H1 (cell line): Measurements from ENCODE around the gene EXOSC7. TPM values are rescaled to one million over a fixed set of nuclear protein-coding genes. Genes with fewer than 3 reads are reported as not detected.

Experiments used
- CTCF ChIA-PET: fragments of 300-600 bp; sonication (Branson Sonifier 250); formaldehyde crosslinking; loops from one replicate; lab custom pipeline; 2021; ENCODE audit not compliant: partially characterized antibody; lab: Charles Lee
- POLR2A ChIA-PET: fragments of 300-600 bp; sonication (Branson Sonifier 250); formaldehyde crosslinking; loops from one replicate; lab custom pipeline; 2021; ENCODE audit warnings: inconsistent platforms; ENCODE audit not compliant: partially characterized antibody; lab: Charles Lee
- DNase-seq, 2 experiments: peaks; one replicate each; pipeline versions ENCODE4 v3.0.0 to v3.0.0-alpha.2; 2010 to 2022; ENCODE audit warnings: low spot score in 2 of 2, low read depth in 1 of 2, mixed read lengths in 1 of 2
- FAIRE-seq: peaks from 2 replicates; lab custom pipeline; 2011; peaks lifted over from hg19 to GRCh38; lab: Jason Lieb, UNC
- H2AFZ ChIP-seq: 2 replicates; pipeline ENCODE4 v1.8.1; 2012; ENCODE audit warnings: low read length, inconsistent platforms
- H2AK5ac ChIP-seq: 2 replicates; pipeline ENCODE4 v1.6.1; 2013; ENCODE audit warnings: low read depth, low read length
- H2BK120ac ChIP-seq: replicated peaks from 2 replicates; pipeline ENCODE3; 2013; ENCODE audit warnings: low read depth, low read length, inconsistent platforms
- H2BK12ac ChIP-seq: 2 replicates; pipeline ENCODE4 v1.6.1; 2013; ENCODE audit warnings: low read depth, low read length
- H2BK15ac ChIP-seq: 2 replicates; pipeline ENCODE4 v1.6.1; 2013; ENCODE audit warnings: low read length
- H2BK20ac ChIP-seq: 2 replicates; pipeline ENCODE4 v1.6.1; 2013; ENCODE audit warnings: low read length
- H2BK5ac ChIP-seq: 2 replicates; pipeline ENCODE4 v1.6.1; 2013; ENCODE audit warnings: low read depth, low read length
- H3K14ac ChIP-seq: 2 replicates; pipeline ENCODE4 v1.6.1; 2013; ENCODE audit warnings: inconsistent platforms; ENCODE audit not compliant: insufficient read length
- H3K18ac ChIP-seq: 2 replicates; pipeline ENCODE4 v1.6.1; 2013; ENCODE audit warnings: low read length; ENCODE audit errors: extremely low read depth
- H3K23ac ChIP-seq: 2 replicates; pipeline ENCODE4 v1.6.1; 2013; ENCODE audit warnings: inconsistent platforms; ENCODE audit not compliant: insufficient read length
- H3K23me2 ChIP-seq: 2 replicates; pipeline ENCODE4 v1.6.1; 2013; ENCODE audit warnings: low read depth, low read length
- H3K27ac ChIP-seq: 2 replicates; pipeline ENCODE4 v1.6.1; 2011; ENCODE audit warnings: low read depth, low read length, inconsistent platforms
- H3K27me3 ChIP-seq, 4 experiments: replicated peaks in 1 of 4; 1 replicate in 1 of 4; 2 replicates in 3 of 4; pipeline versions ENCODE4 v1.6.1 to v1.8.1; 2011 to 2013; ENCODE audit warnings: low read length in 3 of 4, mild to moderate bottlenecking in 3 of 4, inconsistent platforms in 2 of 4, mixed read lengths in 2 of 4, moderate library complexity in 1 of 4; ENCODE audit not compliant: control insufficient read depth in 3 of 4, insufficient read depth in 3 of 4; ENCODE audit errors: extremely low read depth in 1 of 4
- H3K36me3 ChIP-seq, 4 experiments: 2 replicates each; pipeline versions ENCODE4 v1.6.1 to v1.8.1; 2011 to 2013; ENCODE audit warnings: mild to moderate bottlenecking in 4 of 4, low read length in 3 of 4, moderate library complexity in 2 of 4, control low read depth in 1 of 4, inconsistent platforms in 1 of 4; ENCODE audit not compliant: insufficient read depth in 4 of 4, control insufficient read depth in 2 of 4
- H3K4ac ChIP-seq: replicated peaks from 2 replicates; pipeline ENCODE3; 2013; ENCODE audit warnings: low read length, low read depth, mixed read lengths, inconsistent platforms; ENCODE audit not compliant: insufficient read length
- H3K4me1 ChIP-seq, 4 experiments: replicated peaks in 1 of 4; 1 replicate in 1 of 4; 2 replicates in 3 of 4; pipeline versions ENCODE4 v1.6.1 to v1.8.1; 2011 to 2013; ENCODE audit warnings: low read length in 3 of 4, inconsistent platforms in 2 of 4, mixed read lengths in 1 of 4; ENCODE audit not compliant: insufficient read depth in 4 of 4, control insufficient read depth in 3 of 4
- H3K4me2 ChIP-seq, 2 experiments: 2 replicates each; pipeline versions ENCODE4 v1.6.1 to v1.8.1; 2011 to 2013; ENCODE audit warnings: low read depth in 2 of 2, low read length in 2 of 2, control low read depth in 1 of 2, inconsistent platforms in 1 of 2, mild to moderate bottlenecking in 1 of 2; ENCODE audit not compliant: insufficient read depth in 1 of 2
- H3K4me3 ChIP-seq, 4 experiments: fragments of 200-600, 300-600 bp in 1 of 4; sonication (generic), shearing (Covaris generic), sonication (Bioruptor Twin) in 1 of 4; 2 replicates each; pipeline versions ENCODE4 v1.5.1 to v1.8.1; 2011 to 2016; ENCODE audit warnings: low read length in 4 of 4, low read depth in 3 of 4, control low read depth in 2 of 4, inconsistent platforms in 2 of 4, mild to moderate bottlenecking in 2 of 4, mixed read lengths in 1 of 4, moderate library complexity in 1 of 4; ENCODE audit not compliant: insufficient read depth in 2 of 4; ENCODE audit errors: extremely low read depth in 1 of 4
- H3K56ac ChIP-seq: replicated peaks from 2 replicates; pipeline ENCODE3; 2013; ENCODE audit warnings: low read depth, mild to moderate bottlenecking, mixed read lengths, low read length, inconsistent platforms; ENCODE audit not compliant: insufficient read length
- H3K79me1 ChIP-seq: 2 replicates; pipeline ENCODE4 v1.6.1; 2013; ENCODE audit warnings: low read depth, low read length, control low read depth
- H3K79me2 ChIP-seq, 2 experiments: 2 replicates each; pipeline versions ENCODE4 v1.6.1 to v1.8.1; 2012 to 2013; ENCODE audit warnings: low read length in 2 of 2, mild to moderate bottlenecking in 2 of 2, inconsistent platforms in 1 of 2; ENCODE audit not compliant: insufficient read depth in 2 of 2, control insufficient read depth in 1 of 2
- H3K9ac ChIP-seq, 4 experiments: replicated peaks in 1 of 4; 1 replicate in 1 of 4; 2 replicates in 3 of 4; pipeline versions ENCODE4 v1.6.1 to v1.8.1; 2011 to 2013; ENCODE audit warnings: low read depth in 3 of 4, low read length in 3 of 4, control low read depth in 2 of 4, mild to moderate bottlenecking in 2 of 4, moderate library complexity in 2 of 4, inconsistent platforms in 1 of 4; ENCODE audit errors: extremely low read depth in 1 of 4
- H3K9me3 ChIP-seq, 2 experiments: 2 replicates each; pipeline versions ENCODE4 v1.6.1 to v1.8.1; 2012 to 2013; ENCODE audit warnings: mild to moderate bottlenecking in 2 of 2, moderate library complexity in 2 of 2, control low read depth in 1 of 2, inconsistent platforms in 1 of 2, low read depth in 1 of 2, low read length in 1 of 2, mixed read lengths in 1 of 2; ENCODE audit not compliant: insufficient read depth in 2 of 2
- H4K20me1 ChIP-seq, 2 experiments: replicated peaks in 1 of 2; 2 replicates each; pipeline versions ENCODE3 to v1.8.1; 2011 to 2013; ENCODE audit warnings: inconsistent platforms in 2 of 2, low read length in 2 of 2, mild to moderate bottlenecking in 1 of 2; ENCODE audit not compliant: insufficient read depth in 2 of 2, control insufficient read depth in 1 of 2
- H4K5ac ChIP-seq: 2 replicates; pipeline ENCODE4 v1.6.1; 2013; ENCODE audit warnings: low read length, low read depth, mixed read lengths, inconsistent platforms; ENCODE audit not compliant: insufficient read length
- H4K8ac ChIP-seq: 2 replicates; pipeline ENCODE4 v1.8.0; 2013; ENCODE audit warnings: mild to moderate bottlenecking, moderate library complexity, low read length, inconsistent platforms; ENCODE audit not compliant: insufficient read depth; ENCODE audit errors: extremely low read depth
- H4K91ac ChIP-seq: replicated peaks from 2 replicates; pipeline ENCODE3; 2013; ENCODE audit warnings: low read length, mixed read lengths, inconsistent platforms; ENCODE audit not compliant: insufficient read length
- ASH2L ChIP-seq: fragments of 200-600, 300-600 bp; sonication (generic); IDR thresholded peaks from one replicate; pipeline ENCODE4 v1.7.1; 2017; ENCODE audit warnings: low read length
- BACH1 ChIP-seq: IDR thresholded peaks from 2 replicates; pipeline ENCODE4 v1.6.1; 2012; ENCODE audit warnings: low read length, improper control_type of control experiment
- BCL11A ChIP-seq, 2 experiments: IDR thresholded peaks; one replicate each; pipeline ENCODE4 v1.6.1; 2011; ENCODE audit warnings: low read depth in 2 of 2, low read length in 2 of 2, mild to moderate bottlenecking in 2 of 2
- EZH2 ChIP-seq: fragments of 200-600 bp; sonication (generic); IDR thresholded peaks from 2 replicates; pipeline ENCODE4 v1.7.1; 2012; ENCODE audit warnings: low read depth, mild to moderate bottlenecking, moderate library complexity, low read length, inconsistent platforms; ENCODE audit not compliant: severe bottlenecking
- HDAC6 ChIP-seq: IDR thresholded peaks from one replicate; pipeline ENCODE4 v1.7.1; 2012; ENCODE audit warnings: low read depth, mild to moderate bottlenecking, inconsistent platforms, low read length, moderate library complexity
- SP4 ChIP-seq: IDR thresholded peaks from 2 replicates; pipeline ENCODE4 v1.6.1; 2012; ENCODE audit warnings: low read length, inconsistent platforms
- TAF1 ChIP-seq: IDR thresholded peaks from 2 replicates; pipeline ENCODE4 v1.6.1; 2011; ENCODE audit warnings: mild to moderate bottlenecking, low read depth, low read length
- WGBS, 2 experiments: shearing (Covaris generic) in 1 of 2; methylation state at CpG; one replicate each; pipeline versions ENCODE4 v1.1.6 to v1.1.7; 2013 to 2015; ENCODE audit warnings: low lambda C conversion rate in 2 of 2, mixed read lengths in 2 of 2, inconsistent platforms in 1 of 2, low coverage in 1 of 2, missing lambda C conversion rate in 1 of 2; ENCODE audit not compliant: insufficient replicate concordance in 2 of 2, insufficient coverage in 1 of 2, insufficient read length in 1 of 2; ENCODE audit errors: extremely low coverage in 1 of 2, missing lambda C conversion rate in 1 of 2; 5-methylcytosine and 5-hydroxymethylcytosine counted together
- polyA plus RNA-seq, 7 experiments: library from polyadenylated mRNA; depleted of rRNA in 3 of 7; stranded (reverse) in 5 of 7; unstranded in 2 of 7; fragments of >200 nt in 5 of 7; fragments of 200-250 nt in 2 of 7; gene quantifications; 1 replicate in 5 of 7; 2 replicates in 1 of 7; 4 replicates in 1 of 7; pipeline versions ENCODE4 v1.2.1 to v1.2.3, GENCODE V29; 2011 to 2013; ENCODE audit warnings: missing spikeins in 2 of 7, mixed read lengths in 2 of 7
- total RNA-seq: library from RNA; stranded (reverse); fragmentation: NEBNext Ultra II Directional; extraction: Animal tissue kit (Norgen Biotek cat#: 25700); gene quantifications from 2 replicates; pipeline ENCODE4 v1.2.1, GENCODE V29; 2021
- TF ChIP-seq, protein P1 (sequence below): IDR thresholded peaks from 2 replicates; pipeline ENCODE4 v1.6.1; 2012; ENCODE audit warnings: inconsistent platforms
- TF ChIP-seq, protein P2 (sequence below): IDR thresholded peaks from 2 replicates; pipeline ENCODE4 v1.6.1; 2012; ENCODE audit warnings: inconsistent platforms

Gene EXOSC7
- total and polyA plus RNA-seq, 2 of the 8 experiments (the other 6 are each of a cell fraction or from before 2014, with no cell fraction given): 92.7 to 94.5 TPM

DNA sequence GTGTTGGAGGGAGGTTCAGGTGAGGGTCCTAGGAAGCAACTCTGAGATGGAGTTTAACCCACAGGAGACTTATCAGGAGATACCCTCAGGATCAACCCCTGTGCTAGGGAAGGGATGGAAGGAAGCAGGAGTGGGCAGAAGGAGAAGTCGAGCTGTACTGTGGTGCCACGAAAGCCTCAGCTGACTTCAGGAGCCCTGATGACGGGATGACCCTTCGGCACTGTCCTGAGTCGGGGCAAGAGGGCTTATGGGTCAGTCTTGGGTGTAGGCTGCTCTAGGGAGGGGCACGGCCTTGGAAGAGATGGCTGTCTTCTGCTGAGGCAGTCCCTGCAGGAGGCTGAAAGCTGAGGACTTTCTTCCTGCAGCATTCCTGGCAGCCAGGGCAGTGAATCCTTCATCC, 57.7 kb downstream of the EXOSC7 start:
- POLR2A ChIA-PET: no interaction called here
- Histone ChIP-seq H2AFZ (no peak overlapping the region), H3K79me1 (no peaks in the 10 kb centered on the region), H2BK120ac (no peak overlapping the region), H3K18ac (no peak overlapping the region), H3K56ac (no peak overlapping the region), H2BK12ac (no peak overlapping the region), H3K9ac (no peak overlapping the region), H3K79me2 (no peaks in the 10 kb centered on the region)
- no peak for FAIRE-seq
- no peak for TF ChIP-seq EZH2
- TF ChIP-seq BCL11A (IDR thresholded peaks at IDR 0.05; ENCODE audit: low read depth in 2 of 2, low read length in 2 of 2): no peak
- TF ChIP-seq, protein P1, sequence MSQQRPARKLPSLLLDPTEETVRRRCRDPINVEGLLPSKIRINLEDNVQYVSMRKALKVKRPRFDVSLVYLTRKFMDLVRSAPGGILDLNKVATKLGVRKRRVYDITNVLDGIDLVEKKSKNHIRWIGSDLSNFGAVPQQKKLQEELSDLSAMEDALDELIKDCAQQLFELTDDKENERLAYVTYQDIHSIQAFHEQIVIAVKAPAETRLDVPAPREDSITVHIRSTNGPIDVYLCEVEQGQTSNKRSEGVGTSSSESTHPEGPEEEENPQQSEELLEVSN: no peak
- TF ChIP-seq TAF1: no peak
- TF ChIP-seq HDAC6: no peak
- no peak for TF ChIP-seq ASH2L
- no peak for TF ChIP-seq SP4
- TF ChIP-seq, protein P2, sequence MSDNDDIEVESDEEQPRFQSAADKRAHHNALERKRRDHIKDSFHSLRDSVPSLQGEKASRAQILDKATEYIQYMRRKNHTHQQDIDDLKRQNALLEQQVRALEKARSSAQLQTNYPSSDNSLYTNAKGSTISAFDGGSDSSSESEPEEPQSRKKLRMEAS: no peak
- TF ChIP-seq BACH1: no peak
- TF ChIP-seq, all 59 proteins: peak for 0
- peaks cover 0 to 3% of the 10 kb centered on the region in 2 experiments for H4K20me1 ChIP-seq
- H4K5ac ChIP-seq: no peak overlapping the region
- no peak overlapping the region for H4K91ac ChIP-seq
- H2BK15ac ChIP-seq: no peak overlapping the region
- no peak overlapping the region for H2BK20ac ChIP-seq
- no peak overlapping the region for H4K8ac ChIP-seq
- no peak overlapping the region for H2AK5ac ChIP-seq
- H3K9me3 ChIP-seq: no peaks in the 10 kb centered on the region
- peaks cover 3% of the 10 kb centered on the region; the same call in 1 of the 2 replicates for H3K23me2 ChIP-seq
- H3K27me3 ChIP-seq: peaks cover 16 to 37% (median 34%) of the 10 kb centered on the region in 4 experiments
- H3K4me2 ChIP-seq: no peak overlapping the region
- no peak overlapping the region for H3K14ac ChIP-seq
- 87% methylated on average over 6 of the region's 6 CpGs; no CpG with 5 or more reads in 1 of the 2 experiments for WGBS, 2 experiments
- H3K4ac ChIP-seq: no peak overlapping the region
- CTCF ChIA-PET: interaction anchor here (1.3 to 13.7 kb wide), 3 partner anchors 18 to 194 kb away, joined by 3 to 263 read pairs (median 206); no protein-coding TSS in a partner anchor
- H3K36me3 ChIP-seq: no peaks in the 10 kb centered on the region
- H3K4me1 ChIP-seq: peaks cover 2 to 6% (median 4%) of the 10 kb centered on the region in 4 experiments
- no peak overlapping the region for H2BK5ac ChIP-seq
- H3K27ac ChIP-seq: no peak overlapping the region
- no peak overlapping the region for H3K23ac ChIP-seq
- no peak for DNase-seq
- no peak overlapping the region for H3K4me3 ChIP-seq
